DMS114 treated with DMSO at 0.1 percent for 48 hours (cell line): ENCODE results near the gene TSBP1.

Experiments
- DNase-seq: peaks from one replicate; lab custom pipeline; 2025; ENCODE audit not compliant: unreplicated experiment; lab: John Stamatoyannopoulos, UW

The TSBP1 gene

DNA sequence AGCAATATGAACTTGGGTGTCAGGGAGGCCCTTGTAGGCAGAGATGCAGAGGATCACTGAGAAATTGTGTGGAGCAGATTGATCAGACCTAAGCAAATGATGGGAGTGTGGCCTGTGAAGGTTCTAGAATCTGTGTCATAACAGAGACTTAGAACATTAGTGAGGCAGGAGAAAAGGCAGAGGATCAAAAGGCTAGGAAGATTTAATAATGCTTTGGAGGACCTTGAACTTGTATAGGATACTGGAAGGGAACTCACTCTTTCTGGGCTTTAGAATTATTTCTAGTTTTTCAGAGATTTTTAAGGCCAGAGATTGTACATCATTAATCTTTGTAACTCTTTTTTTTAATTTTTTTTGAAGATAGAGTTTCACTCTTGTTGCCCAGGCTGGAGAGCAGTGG, at the start of gene TSBP1:
TSS of gene TSBP1 (minus strand) at position 101 of the 400 bp plus-strand sequence. CDS start 197 bp downstream, outside the sequence.
- DNase-seq, result no peak

GRCh38 chr6:32416036-32416435, 44.3 kb upstream of the TSBP1 start:
- DNase-seq, result no peak

GRCh38 chr6:32415521-32416019, 43.9 kb upstream of the TSBP1 start:
- DNase-seq, result peak; percentile 82

GRCh38 chr6:32413427-32414047, 41.8 kb upstream of the TSBP1 start:
- DNase-seq, result peak; percentile 81

- no peak for DNase-seq
These were observed 40.0 kb upstream of the TSBP1 start for GRCh38 chr6:32411566-32412327.

GRCh38 chr6:32410906-32411305, 39.2 kb upstream of the TSBP1 start:
- no peak for DNase-seq

DNA sequence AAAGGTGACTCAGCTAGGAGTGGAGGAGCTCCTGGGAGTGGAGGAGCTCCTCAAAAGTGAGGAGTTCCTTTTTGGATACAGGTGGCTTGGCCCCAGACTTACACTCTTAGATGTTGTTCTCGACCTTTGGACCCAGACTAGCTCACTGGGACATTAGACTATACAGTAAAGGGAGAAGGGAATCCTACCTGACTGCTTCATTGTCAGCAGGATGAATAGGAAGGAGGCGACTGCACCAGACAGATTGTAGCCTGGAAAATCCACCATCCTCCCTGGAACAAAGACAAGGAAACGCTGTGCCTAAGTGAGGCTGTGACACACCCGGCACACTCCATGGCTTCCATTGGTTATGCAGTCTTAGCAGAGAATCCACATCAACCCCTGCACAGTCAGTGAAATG, 35.2 kb upstream of the TSBP1 start, which contains the start of gene BTNL2:
TSS of gene BTNL2 (minus strand) at position 325 of the 400 bp plus-strand sequence. CDS start at position 267, 58 bp downstream.
- DNase-seq, result no peak

DNA sequence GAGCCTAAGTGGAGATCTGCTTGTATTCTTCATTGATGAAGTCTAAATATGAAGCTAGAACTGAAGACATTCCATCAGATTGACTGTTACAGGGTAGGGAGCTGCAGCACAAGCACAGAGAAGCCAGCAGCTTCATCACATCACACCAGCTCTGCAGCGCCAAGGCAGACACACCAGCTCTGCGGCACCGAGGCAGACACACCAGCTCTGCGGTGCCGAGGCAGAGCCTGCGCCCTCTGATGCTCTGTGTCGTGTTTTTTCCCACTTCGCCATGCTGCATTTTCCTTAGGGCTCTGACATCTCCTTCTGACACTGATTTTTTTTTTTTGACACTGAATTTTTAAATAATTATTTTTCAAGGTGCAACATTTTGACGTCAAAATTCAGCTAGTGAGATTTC, 34.5 kb upstream of the TSBP1 start:
- DNase-seq, result no peak

DNA sequence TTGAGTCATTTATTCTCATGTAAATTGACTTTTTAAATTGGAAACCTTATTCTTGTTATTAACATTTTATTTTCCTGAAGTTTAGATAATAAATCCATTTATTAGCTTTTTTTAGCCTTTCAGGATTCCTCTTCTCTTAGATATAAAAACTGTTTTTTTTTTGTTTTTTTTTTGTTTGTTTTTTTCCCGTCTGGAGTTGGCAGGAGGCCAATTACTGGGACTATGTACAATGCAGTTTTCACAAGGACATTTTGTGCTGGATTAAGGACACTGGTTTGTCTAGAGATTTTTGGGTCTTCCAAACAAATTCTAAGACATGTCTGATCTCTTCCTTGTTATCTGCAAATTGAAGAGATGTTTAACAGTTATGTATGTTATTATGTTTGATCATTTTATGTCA, 34.0 kb upstream of the TSBP1 start:
- no peak for DNase-seq

DNA sequence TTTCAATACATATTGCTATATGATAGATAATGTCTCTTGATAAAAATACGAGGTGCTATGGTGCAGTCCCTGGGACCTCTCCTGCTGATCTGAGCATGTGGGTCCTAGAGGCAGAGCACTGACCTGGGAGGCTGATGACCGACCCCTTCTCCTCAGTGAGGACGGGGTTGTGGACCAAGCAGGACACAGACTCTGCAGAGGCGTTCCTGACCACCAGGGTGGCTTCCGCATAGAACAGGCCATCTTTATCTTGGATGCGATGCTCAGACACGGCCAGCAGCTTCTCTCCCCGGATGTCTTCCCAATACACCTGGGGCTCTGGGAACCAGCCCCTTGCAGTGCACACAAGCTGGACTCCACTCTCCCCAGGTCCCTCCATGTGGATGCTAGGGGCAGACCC, 31.1 kb upstream of the TSBP1 start:
- no peak for DNase-seq

DNA sequence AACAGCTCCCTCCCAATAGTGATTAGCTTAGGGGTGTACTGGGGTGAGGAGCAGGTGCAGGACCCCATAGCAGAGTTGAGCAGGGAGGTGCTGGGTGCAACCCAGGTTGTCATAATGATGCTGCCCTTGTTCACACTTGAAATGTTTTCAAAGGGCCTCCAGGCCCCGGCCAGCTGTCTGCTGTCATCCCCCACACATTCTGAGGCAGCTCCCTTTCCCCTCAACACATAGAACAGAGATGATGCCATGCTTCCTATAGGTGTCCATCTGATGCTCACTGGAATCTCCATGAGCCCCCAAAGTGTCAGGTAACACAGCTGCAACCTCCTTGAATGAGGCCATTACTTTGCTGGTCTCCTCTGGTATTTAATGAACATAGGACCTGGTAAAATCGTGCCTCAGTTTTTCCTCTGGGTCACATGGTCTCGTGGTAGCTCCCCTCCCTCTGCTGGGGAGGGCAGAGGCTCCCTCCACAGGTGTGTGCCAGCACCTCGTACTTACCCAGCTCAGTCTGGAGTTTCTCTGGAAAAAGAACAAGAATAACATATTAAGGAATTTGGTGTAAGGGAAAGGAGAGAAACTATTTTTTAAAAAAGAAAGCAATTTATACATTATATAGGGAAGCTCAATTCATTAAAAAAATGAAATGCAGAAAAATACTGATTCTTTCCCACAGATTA, 29.7 kb upstream of the TSBP1 start:
- no peak for DNase-seq

GRCh38 chr6:32397252-32397920, 25.7 kb upstream of the TSBP1 start:
- DNase-seq, result no peak

GRCh38 chr6:32396028-32396427, 24.3 kb upstream of the TSBP1 start:
- DNase-seq, result no peak

DNA sequence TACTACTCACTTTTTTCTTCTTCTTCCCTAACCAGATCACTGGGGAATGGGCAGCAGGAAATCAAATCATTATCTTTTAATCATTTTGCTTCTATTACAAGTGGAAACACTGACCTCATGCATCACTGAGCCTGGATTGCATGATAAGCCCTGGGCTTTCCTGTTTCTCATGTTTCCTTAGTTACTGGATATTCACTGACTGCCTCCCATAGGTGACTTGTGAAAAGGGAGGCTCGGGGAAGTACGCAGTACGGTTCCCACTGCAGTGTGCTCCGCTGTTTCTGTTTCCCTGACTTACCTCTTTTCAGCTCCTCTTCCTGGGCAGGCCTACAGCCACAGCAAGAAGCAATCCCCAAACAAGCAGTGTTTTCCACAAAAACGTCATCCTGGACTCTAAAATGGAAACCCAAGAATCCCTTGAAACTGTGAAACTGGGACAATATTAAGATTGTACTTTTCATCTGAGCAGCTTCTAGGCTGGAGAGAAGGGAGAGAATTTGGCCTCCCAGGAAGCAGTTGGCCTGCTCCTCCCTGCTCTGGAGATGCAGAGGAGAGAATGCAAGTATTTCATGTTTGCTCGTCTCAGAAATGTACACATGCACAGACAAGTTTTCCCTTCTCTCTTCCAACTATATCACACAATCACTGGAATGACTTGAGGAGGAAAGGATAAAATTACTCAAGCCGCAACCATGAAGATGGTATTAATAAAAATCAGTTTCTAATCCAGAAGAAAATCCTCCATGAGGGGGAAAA, 22.1 kb upstream of the TSBP1 start:
- DNase-seq, result no peak

- no peak for DNase-seq
These were observed 19.8 kb upstream of the TSBP1 start for GRCh38 chr6:32391505-32391904.

DNA sequence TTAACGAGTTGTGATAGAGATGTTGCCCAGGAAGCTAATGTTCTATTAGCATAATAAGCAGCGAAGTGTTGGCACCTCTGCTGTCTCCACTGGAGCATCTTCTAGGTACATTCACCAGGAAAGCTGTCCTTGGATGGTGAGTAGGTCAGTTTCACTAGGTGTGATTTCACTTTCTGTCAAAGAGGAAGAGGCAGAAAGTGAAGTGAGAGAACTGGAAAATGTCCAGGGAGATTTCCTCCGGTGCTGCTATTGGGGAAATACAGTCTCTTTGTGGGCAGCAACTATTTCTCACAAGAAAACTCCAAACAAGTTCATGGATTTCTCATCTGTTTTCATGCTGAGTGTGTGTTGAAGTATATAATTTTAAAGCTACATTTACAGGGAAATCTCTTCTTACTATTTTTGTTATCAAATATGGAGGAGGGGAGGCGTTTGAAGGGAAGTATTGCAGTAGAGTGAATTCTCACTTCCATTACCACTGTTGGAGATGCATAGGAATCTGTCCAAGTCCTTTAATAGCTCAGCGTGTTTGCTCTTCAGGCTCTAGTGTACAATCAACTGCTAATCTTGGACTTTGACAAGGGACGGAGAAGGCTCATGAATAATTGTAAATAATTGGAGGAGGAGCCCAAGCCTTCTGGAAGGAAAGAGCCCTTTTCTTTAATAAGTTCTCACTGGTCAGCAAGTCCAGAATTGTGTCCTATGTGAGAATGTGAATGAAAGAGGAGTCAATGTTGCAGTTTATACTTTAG, 16.1 kb upstream of the TSBP1 start:
- no peak for DNase-seq

- DNase-seq, result no peak
These were observed 14.3 kb upstream of the TSBP1 start for GRCh38 chr6:32386040-32386439.

DNA sequence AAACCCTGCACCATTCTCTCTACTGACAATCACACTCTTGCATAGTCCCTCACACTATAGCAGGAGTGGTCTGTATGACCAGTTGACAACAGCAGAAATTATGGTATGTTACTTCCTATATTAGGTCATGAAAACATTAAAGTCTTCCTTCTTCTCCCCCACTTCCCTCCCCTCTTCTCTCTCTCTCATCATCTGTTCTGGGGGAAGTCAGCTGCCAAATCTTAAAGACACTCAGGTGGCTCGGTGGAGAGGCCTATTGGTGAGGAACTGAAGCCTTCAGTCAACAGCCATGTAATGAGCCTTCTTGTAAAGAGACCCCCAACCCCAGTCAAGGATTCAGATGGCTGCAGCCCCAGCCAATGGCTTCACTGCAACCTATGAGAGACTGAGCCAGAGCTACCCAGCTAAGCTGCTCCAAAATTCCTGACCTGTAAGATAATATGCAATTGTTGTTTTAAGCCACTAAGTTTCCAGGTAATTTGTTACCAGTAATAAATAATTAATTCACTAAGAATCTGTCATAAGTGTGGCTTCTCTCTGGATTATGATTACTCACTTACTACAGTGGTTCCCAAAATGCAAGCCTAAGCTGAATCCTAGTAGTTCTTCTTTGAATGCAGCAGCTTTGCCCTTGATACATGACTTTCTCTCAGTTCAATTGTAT, 11.2 kb upstream of the TSBP1 start:
- DNase-seq, result no peak

DNA sequence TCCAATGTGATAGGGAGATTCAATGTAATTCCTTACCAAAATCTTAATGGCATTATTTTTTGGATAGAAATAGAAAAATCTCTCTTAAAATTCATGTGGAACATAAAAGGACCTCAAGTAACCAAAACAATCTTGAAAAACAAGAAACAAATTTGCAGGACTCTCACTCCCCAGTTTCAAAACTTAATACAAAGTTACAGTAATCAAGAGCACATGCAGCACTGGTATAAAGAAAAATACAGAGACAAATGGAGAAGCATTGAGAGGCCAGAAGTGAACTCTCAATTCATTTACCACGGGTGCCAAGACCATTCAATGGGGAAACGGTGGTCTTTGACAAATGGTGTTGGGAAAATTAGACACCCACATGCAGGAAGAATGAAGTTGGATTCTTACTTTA, 7.8 kb upstream of the TSBP1 start:
- no peak for DNase-seq
